AG04450 (cell line): Measurements from ENCODE around the gene GJD4. TPM values are rescaled to one million over a fixed set of nuclear protein-coding genes. Genes with fewer than 3 reads are reported as not detected.

Experiments
- CTCF ChIA-PET: fragments of 300-600, 350-600 bp; formaldehyde crosslinking; extraction: SDS; loops from one replicate; lab custom pipeline; 2022; ENCODE audit warnings: antibody characterized with exemption, inconsistent platforms; lab: Charles Lee
- POLR2A ChIA-PET: fragments of 350-600 bp; formaldehyde crosslinking; extraction: SDS; loops from one replicate; lab custom pipeline; 2021; ENCODE audit warnings: antibody characterized with exemption, inconsistent platforms; lab: Yijun Ruan, JAX
- DNase-seq: peaks from one replicate; pipeline ENCODE4 v3.0.0-alpha.2; 2011; ENCODE audit warnings: low read depth, low spot score
- H3K27ac ChIP-seq: one replicate; pipeline ENCODE4 v1.5.1; 2012; ENCODE audit warnings: low read depth, low read length, control low read depth
- H3K27me3 ChIP-seq: one replicate; pipeline ENCODE4 v1.6.0; 2012; ENCODE audit warnings: low read length; ENCODE audit not compliant: control insufficient read depth, insufficient read depth
- H3K4me3 ChIP-seq: 2 replicates; pipeline ENCODE4 v1.5.1; 2011; ENCODE audit warnings: mild to moderate bottlenecking, low read depth, low read length, control low read depth
- H3K9me3 ChIP-seq: 2 replicates; pipeline ENCODE4 v1.5.1; 2012; ENCODE audit warnings: low read length; ENCODE audit not compliant: control insufficient read depth, insufficient read depth
- CTCF ChIP-seq: IDR thresholded peaks from 2 replicates; pipeline ENCODE4 v1.5.1; 2011; ENCODE audit warnings: low read depth, low read length, control low read depth, inconsistent platforms
- polyA plus RNA-seq: library from polyadenylated mRNA; depleted of rRNA; stranded (reverse); fragments of >200 nt; gene quantifications from 2 replicates; pipeline ENCODE4 v1.2.3, GENCODE V29; 2011

Gene GJD4
- polyA plus RNA-seq, 1 experiment, result not detected

- H3K27me3 ChIP-seq, result peaks cover 4% of the 10 kb centered on the region
- CTCF ChIA-PET, result interaction anchor here (0.6 to 1.4 kb wide), 4 partner anchors 17 to 1301 kb away, joined by 3 to 4 read pairs (median 3); no protein-coding TSS in a partner anchor
- no peak for DNase-seq
- H3K27ac ChIP-seq, result no peak overlapping the region
- POLR2A ChIA-PET, result interaction anchor here (1.2 kb wide), 1 partner anchor 17 kb away, joined by 3 read pairs; no protein-coding TSS in a partner anchor
- no peak overlapping the region for H3K4me3 ChIP-seq
- no peaks in the 10 kb centered on the region for H3K9me3 ChIP-seq
- no peak for TF ChIP-seq CTCF
Measured at GRCh38 chr10:35579726-35580422, 25.3 kb upstream of the GJD4 start.

GRCh38 chr10:35580423-35580770 lies 24.7 kb upstream of the GJD4 start:
- peaks cover 4% of the 10 kb centered on the region for H3K27me3 ChIP-seq
- no peak for DNase-seq
- no peak for TF ChIP-seq CTCF
- ChIA-PET CTCF (interaction anchor here (0.6 to 1.4 kb wide), 4 partner anchors 18 to 460 kb away, joined by 3 to 4 read pairs (median 3); partner anchors contain the start of gene CREM), POLR2A (interaction anchor here (1.2 kb wide), 1 partner anchor 17 kb away, joined by 3 read pairs; no protein-coding TSS in a partner anchor)
- H3K9me3 ChIP-seq, result no peaks in the 10 kb centered on the region
- no peak overlapping the region for H3K4me3 ChIP-seq
- H3K27ac ChIP-seq, result no peak overlapping the region

- ChIA-PET POLR2A (no interaction called here), CTCF (interaction anchor here (1.0 kb wide), 1 partner anchor 19 kb away, joined by 4 read pairs; no protein-coding TSS in a partner anchor)
- DNase-seq, result no peak
- Histone ChIP-seq H3K27me3 (peaks cover 4% of the 10 kb centered on the region), H3K27ac (no peak overlapping the region), H3K9me3 (no peaks in the 10 kb centered on the region), H3K4me3 (no peak overlapping the region)
- TF ChIP-seq CTCF, result no peak
Measured at GRCh38 chr10:35581655-35582054, 23.5 kb upstream of the GJD4 start.

- CTCF ChIA-PET, result no interaction called here
Measured at GRCh38 chr10:35584946-35585345, 20.2 kb upstream of the GJD4 start.

More at GRCh38 chr10:35584946-35585345, 20.2 kb upstream of the GJD4 start:
- Histone ChIP-seq H3K9me3 (no peaks in the 10 kb centered on the region), H3K27ac (no peak overlapping the region), H3K27me3 (peaks cover 7% of the 10 kb centered on the region), H3K4me3 (no peak overlapping the region)
- no peak for TF ChIP-seq CTCF
- DNase-seq, result no peak
- POLR2A ChIA-PET, result no interaction called here
